Testis (tissue), 2 donors: ENCODE results near the gene SENP1.

Experiments
- POLR2A ChIP-seq: fragments of 450-650 bp; IDR thresholded peaks from one replicate; pipeline ENCODE4 v1.6.1; 2017; ENCODE audit warnings: antibody characterized with exemption, mild to moderate bottlenecking, moderate library complexity
- TF ChIP-seq, protein P1 (sequence below), 3 experiments: fragments of 450-650 bp in 2 of 3; fragments of 200-600 bp in 1 of 3; sonication (generic) in 1 of 3; IDR thresholded peaks; one replicate each; pipeline ENCODE4 v1.5.1; 2016 to 2019; ENCODE audit warnings: antibody characterized with exemption in 3 of 3, mild to moderate bottlenecking in 2 of 3, moderate library complexity in 1 of 3

DNA sequence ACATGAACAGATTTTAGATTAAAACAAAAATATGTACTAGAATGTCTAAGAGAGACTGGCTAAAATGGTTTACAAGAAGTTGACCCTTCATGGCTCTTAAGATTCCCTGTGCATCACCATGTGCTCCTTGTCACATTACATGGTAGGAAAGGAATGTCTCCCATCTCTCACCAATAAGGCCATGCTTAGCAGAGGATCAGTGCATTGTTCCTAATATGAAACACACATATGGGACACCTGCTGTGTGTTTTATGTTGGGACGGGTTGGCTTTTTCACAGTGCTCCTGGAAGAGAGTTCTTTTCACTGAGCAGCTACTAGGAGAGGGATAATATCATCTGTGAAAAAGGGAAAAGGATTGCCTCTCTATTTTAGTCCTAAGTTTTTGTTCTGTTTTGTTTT lies 22.9 kb upstream of the SENP1 start:
- TF ChIP-seq, protein P1, sequence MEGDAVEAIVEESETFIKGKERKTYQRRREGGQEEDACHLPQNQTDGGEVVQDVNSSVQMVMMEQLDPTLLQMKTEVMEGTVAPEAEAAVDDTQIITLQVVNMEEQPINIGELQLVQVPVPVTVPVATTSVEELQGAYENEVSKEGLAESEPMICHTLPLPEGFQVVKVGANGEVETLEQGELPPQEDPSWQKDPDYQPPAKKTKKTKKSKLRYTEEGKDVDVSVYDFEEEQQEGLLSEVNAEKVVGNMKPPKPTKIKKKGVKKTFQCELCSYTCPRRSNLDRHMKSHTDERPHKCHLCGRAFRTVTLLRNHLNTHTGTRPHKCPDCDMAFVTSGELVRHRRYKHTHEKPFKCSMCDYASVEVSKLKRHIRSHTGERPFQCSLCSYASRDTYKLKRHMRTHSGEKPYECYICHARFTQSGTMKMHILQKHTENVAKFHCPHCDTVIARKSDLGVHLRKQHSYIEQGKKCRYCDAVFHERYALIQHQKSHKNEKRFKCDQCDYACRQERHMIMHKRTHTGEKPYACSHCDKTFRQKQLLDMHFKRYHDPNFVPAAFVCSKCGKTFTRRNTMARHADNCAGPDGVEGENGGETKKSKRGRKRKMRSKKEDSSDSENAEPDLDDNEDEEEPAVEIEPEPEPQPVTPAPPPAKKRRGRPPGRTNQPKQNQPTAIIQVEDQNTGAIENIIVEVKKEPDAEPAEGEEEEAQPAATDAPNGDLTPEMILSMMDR (IDR thresholded peaks at IDR 0.05), result no peak
- TF ChIP-seq POLR2A, result no peak
